Measurements from ENCODE around the gene ITGB4.
A peak's percentile ranks its signal among the peaks of the same experiment; 100 is the strongest.

GRCh38 chr17:75749545-75750389 lies 28.5 kb downstream of the ITGB4 start:
- TF ChIP-seq CTCF (IDR thresholded peaks at IDR 0.05): peak in 1 of 3 donors; percentile 82
- no peak for TF ChIP-seq POLR2A (IDR thresholded peaks at IDR 0.05)
